K562 (cell line): ENCODE measurements around the gene ZMIZ1. TPM values are rescaled to one million over a fixed set of nuclear protein-coding genes. Genes with fewer than 3 reads are reported as not detected.
A peak's percentile ranks its signal among the peaks of the same experiment; 100 is the strongest.

Experiments used
- ATF1 ChIP-seq, 2 experiments: fragments of 450-650 bp in 1 of 2; IDR thresholded peaks; 2 replicates each; pipeline ENCODE4 v1.6.1; 2016; ENCODE audit warnings: missing compliant biosample characterization in 1 of 2, missing genetic modification characterization in 1 of 2
- ETV6 ChIP-seq, 3 experiments: fragments of 150-350 bp in 1 of 3; sonication (generic) in 1 of 3; formaldehyde crosslinking in 1 of 3; IDR thresholded peaks; 2 replicates each; pipeline versions ENCODE4 v1.6.1 to v1.8.0; 2014 to 2022; ENCODE audit warnings: borderline replicate concordance in 2 of 3, low read depth in 2 of 3, antibody characterized with exemption in 1 of 3, low read length in 1 of 3, mild to moderate bottlenecking in 1 of 3, missing genetic modification reagents in 1 of 3
- HOMEZ ChIP-seq: fragments of 250-450 bp; sonication (Bioruptor Pico); IDR thresholded peaks from 2 replicates; pipeline ENCODE4 v1.4.0; 2020; ENCODE audit warnings: mild to moderate bottlenecking, moderate library complexity
- JUND ChIP-seq, 2 experiments: IDR thresholded peaks; 2 replicates in 1 of 2; 3 replicates in 1 of 2; pipeline ENCODE4 v1.6.1; 2011; ENCODE audit warnings: borderline replicate concordance in 2 of 2, low read depth in 2 of 2, low read length in 2 of 2, improper control_type of control experiment in 1 of 2, missing biosample characterization in 1 of 2, missing genetic modification characterization in 1 of 2, missing genetic modification reagents in 1 of 2
- POLR3G ChIP-seq: IDR thresholded peaks from 2 replicates; pipeline ENCODE4 v1.6.1; 2011; ENCODE audit not compliant: insufficient read length, insufficient replicate concordance; ENCODE audit errors: extremely low read depth
- RERE ChIP-seq: sonication (generic); formaldehyde crosslinking; IDR thresholded peaks from 2 replicates; pipeline ENCODE4 v1.8.0; 2023; ENCODE audit warnings: missing genetic modification reagents, mild to moderate bottlenecking, borderline replicate concordance
- SMAD2 ChIP-seq: fragments of 150-350 bp; IDR thresholded peaks from 2 replicates; pipeline ENCODE4 v1.6.1; 2014; ENCODE audit warnings: low read depth, mild to moderate bottlenecking, low read length
- SMAD3 ChIP-seq: fragments of 450-650 bp; formaldehyde crosslinking; conservative IDR thresholded peaks from 2 replicates; pipeline ENCODE4 v1.4.0; 2020; ENCODE audit warnings: mild to moderate bottlenecking
- ZNF318 ChIP-seq, 2 experiments: fragments of 450-650 bp; IDR thresholded peaks; 2 replicates each; pipeline ENCODE4 v1.6.1; 2016; ENCODE audit warnings: mild to moderate bottlenecking in 2 of 2, borderline replicate concordance in 1 of 2, low read depth in 1 of 2, moderate library complexity in 1 of 2
- polyA plus RNA-seq, 8 experiments: library from polyadenylated mRNA; depleted of rRNA in 4 of 8; stranded (reverse) in 5 of 8; unstranded in 3 of 8; fragments of >200 nt; fragmentation: Nextera tagmentation in 2 of 8; fragmentation: Illumina TruSeq in 1 of 8; extraction: Ambion mirVana in 2 of 8; extraction: Trizol in 1 of 8; gene quantifications; 2 replicates each; pipeline versions ENCODE4 v1.2.1 to v1.2.3, GENCODE V29; 2011 to 2014; ENCODE audit warnings: inconsistent platforms in 1 of 8, missing spikeins in 1 of 8
- total RNA-seq, 7 experiments: library from RNA; depleted of rRNA in 6 of 7; stranded (reverse); fragments of >200 nt in 6 of 7; fragmentation: Illumina TruSeq in 2 of 7; extraction: Trizol in 2 of 7; gene quantifications; 2 replicates each; pipeline versions ENCODE4 v1.2.1 to v1.2.3, GENCODE V29; 2011 to 2021; ENCODE audit warnings: low replicate concordance in 1 of 7

Gene ZMIZ1
- total and polyA plus RNA-seq, 9 of the 15 experiments (the other 6 are each of a cell fraction or from before 2014, with no cell fraction given), result 1.0 to 37.3 (median 4.3) TPM

- no peak for TF ChIP-seq ETV6 (IDR thresholded peaks at IDR 0.05; ENCODE audit: borderline replicate concordance in 1 of 2, low read depth in 2 of 2, low read length in 1 of 2)
- TF ChIP-seq ETV6 (CRISPR knock-in tag; IDR thresholded peaks at IDR 0.05; ENCODE audit: borderline replicate concordance), result no peak
- no peak for TF ChIP-seq POLR3G
- TF ChIP-seq HOMEZ (CRISPR knock-in tag), result no peak
- no peak for TF ChIP-seq ATF1 (CRISPR knock-in tag; IDR thresholded peaks at IDR 0.05)
- TF ChIP-seq ATF1 (tag; IDR thresholded peaks at IDR 0.05), result 0 out of 2 replicates have a peak, but pooled peaks have one; percentile 23
- no peak for TF ChIP-seq SMAD2
- no peak for TF ChIP-seq ZNF318 (IDR thresholded peaks at IDR 0.05; ENCODE audit: borderline replicate concordance in 1 of 2, low read depth in 1 of 2)
- TF ChIP-seq RERE (CRISPR knock-in tag), result no peak
- TF ChIP-seq SMAD3 (CRISPR knock-in tag), result no peak
- peak; percentile 68; the same call in 1 of the 2 replicates for TF ChIP-seq JUND (IDR thresholded peaks at IDR 0.05; ENCODE audit: borderline replicate concordance, low read depth, low read length)
- peak; percentile 50; the same call in 1 of the 3 replicates for TF ChIP-seq JUND (tag; IDR thresholded peaks at IDR 0.05; ENCODE audit: borderline replicate concordance, low read depth, low read length)
Measured at GRCh38 chr10:79038841-79039201, 29.9 kb upstream of the ZMIZ1 start (continued).
